Astrocyte (in vitro differentiated cells and primary cell): Measurements from ENCODE around the gene DTNBP1.

Source experiments
- CTCF ChIP-seq: IDR thresholded peaks from 2 replicates; pipeline ENCODE4 v1.5.1; 2011; ENCODE audit warnings: low read depth, mild to moderate bottlenecking, inconsistent platforms, low read length, moderate library complexity; ENCODE audit not compliant: insufficient read depth
- EZH2 ChIP-seq: IDR thresholded peaks from 2 replicates; pipeline ENCODE4 v1.6.1; 2012; ENCODE audit warnings: mild to moderate bottlenecking, low read length, inconsistent platforms; ENCODE audit not compliant: insufficient read depth

DNA sequence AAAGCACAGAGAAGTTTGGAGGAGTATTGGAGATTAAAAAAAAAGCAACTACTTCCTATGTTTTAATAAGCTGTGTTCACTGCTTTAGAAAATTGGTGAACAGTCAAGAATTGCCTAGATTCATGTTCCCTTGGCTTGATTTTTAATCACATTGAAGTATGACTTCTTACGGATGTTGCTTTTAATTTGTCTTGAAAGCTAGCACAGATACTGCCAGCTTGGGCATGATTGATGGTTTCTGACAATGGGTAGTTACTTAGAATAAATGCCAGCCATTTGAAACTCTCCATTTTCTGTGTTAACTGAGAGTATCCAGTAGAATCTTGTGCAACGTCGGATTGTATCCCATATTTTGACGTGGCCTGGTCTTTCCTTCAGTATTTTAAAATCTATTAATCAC lies 178.0 kb downstream of the DTNBP1 start:
- TF ChIP-seq CTCF: no peak
- TF ChIP-seq EZH2: no peak
